ENCODE measurements around the gene ABCA4. TPM values are rescaled to one million over a fixed set of nuclear protein-coding genes. Genes with fewer than 3 reads are reported as not detected.

ABCA4 gene
- total RNA-seq, 4 donors from 2014 or later = not detected

GRCh38 chr1:93976711-93977597 lies 144.0 kb downstream of the ABCA4 start:
- ATAC-seq = no peak
- Histone ChIP-seq H3K4me3 (no peak overlapping the region), H3K4me1 (peaks cover 6 to 23% of the 10 kb centered on the region in 2 donors), H3K27me3 (no peaks in the 10 kb centered on the region), H3K36me3 (no peaks in the 10 kb centered on the region), H3K9me3 (no peaks in the 10 kb centered on the region), H3K27ac (no peak overlapping the region)
- no peak for TF ChIP-seq POLR2A (IDR thresholded peaks at IDR 0.05)
- TF ChIP-seq, protein P1, sequence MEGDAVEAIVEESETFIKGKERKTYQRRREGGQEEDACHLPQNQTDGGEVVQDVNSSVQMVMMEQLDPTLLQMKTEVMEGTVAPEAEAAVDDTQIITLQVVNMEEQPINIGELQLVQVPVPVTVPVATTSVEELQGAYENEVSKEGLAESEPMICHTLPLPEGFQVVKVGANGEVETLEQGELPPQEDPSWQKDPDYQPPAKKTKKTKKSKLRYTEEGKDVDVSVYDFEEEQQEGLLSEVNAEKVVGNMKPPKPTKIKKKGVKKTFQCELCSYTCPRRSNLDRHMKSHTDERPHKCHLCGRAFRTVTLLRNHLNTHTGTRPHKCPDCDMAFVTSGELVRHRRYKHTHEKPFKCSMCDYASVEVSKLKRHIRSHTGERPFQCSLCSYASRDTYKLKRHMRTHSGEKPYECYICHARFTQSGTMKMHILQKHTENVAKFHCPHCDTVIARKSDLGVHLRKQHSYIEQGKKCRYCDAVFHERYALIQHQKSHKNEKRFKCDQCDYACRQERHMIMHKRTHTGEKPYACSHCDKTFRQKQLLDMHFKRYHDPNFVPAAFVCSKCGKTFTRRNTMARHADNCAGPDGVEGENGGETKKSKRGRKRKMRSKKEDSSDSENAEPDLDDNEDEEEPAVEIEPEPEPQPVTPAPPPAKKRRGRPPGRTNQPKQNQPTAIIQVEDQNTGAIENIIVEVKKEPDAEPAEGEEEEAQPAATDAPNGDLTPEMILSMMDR (IDR thresholded peaks at IDR 0.05 in 4 of 5, conservative IDR thresholded peaks at IDR 0.05 in 1 of 5) = no peak
- intact Hi-C loops (cut with DNase I; ENCODE audit: low total_unique reads) (no loop called here), in situ Hi-C loops (cut with MboI; ENCODE audit: low sequenced_read_pairs in 4 of 4) (no loop called here)
- DNase-seq = no peak

- Histone ChIP-seq H3K4me1 (peaks cover 6 to 23% of the 10 kb centered on the region in 2 donors), H3K27ac (no peak overlapping the region), H3K9me3 (no peaks in the 10 kb centered on the region), H3K36me3 (no peaks in the 10 kb centered on the region), H3K27me3 (no peaks in the 10 kb centered on the region), H3K4me3 (no peak overlapping the region)
- ATAC-seq (no peak), DNase-seq (no peak)
- in situ Hi-C loops (cut with MboI; ENCODE audit: low sequenced_read_pairs in 4 of 4) (no loop called here), intact Hi-C loops (cut with DNase I; ENCODE audit: low total_unique reads) (no loop called here)
- no peak for TF ChIP-seq POLR2A (IDR thresholded peaks at IDR 0.05)
- TF ChIP-seq, protein P1 (IDR thresholded peaks at IDR 0.05 in 4 of 5, conservative IDR thresholded peaks at IDR 0.05 in 1 of 5) = no peak
Observed at GRCh38 chr1:93976291-93976690, 144.7 kb downstream of the ABCA4 start.

DNA sequence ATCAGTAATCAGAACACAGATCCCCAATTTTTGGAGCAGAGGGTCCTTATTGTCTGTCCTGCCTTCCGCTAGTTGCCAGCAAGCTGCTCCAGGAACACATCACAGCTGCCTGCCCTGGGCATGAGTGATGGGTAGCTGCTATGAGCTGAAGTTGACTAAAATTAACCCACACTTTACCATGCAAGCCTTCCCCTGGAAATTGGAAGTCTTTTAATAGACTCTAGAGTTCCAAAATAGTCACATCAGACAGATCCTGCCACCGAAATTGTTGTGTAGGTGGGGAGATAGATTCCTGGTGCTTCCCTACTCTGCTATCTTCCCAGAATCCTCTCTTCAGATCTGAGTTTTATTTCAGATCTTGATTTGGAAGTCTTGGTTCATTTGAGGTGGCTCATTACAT lies 148.6 kb downstream of the ABCA4 start:
- TF ChIP-seq, protein P1 (IDR thresholded peaks at IDR 0.05 in 4 of 5, conservative IDR thresholded peaks at IDR 0.05 in 1 of 5) = no peak
- TF ChIP-seq POLR2A (IDR thresholded peaks at IDR 0.05) = no peak
- no peaks in the 10 kb centered on the region for H3K9me3 ChIP-seq
- intact Hi-C loops (cut with DNase I; ENCODE audit: low total_unique reads) (no loop called here), in situ Hi-C loops (cut with MboI; ENCODE audit: low sequenced_read_pairs in 4 of 4) (no loop called here)
- no peaks in the 10 kb centered on the region for H3K36me3 ChIP-seq
- H3K27me3 ChIP-seq = no peaks in the 10 kb centered on the region
- H3K4me1 ChIP-seq = peaks cover 34 to 41% of the 10 kb centered on the region in 2 donors
- H3K4me3 ChIP-seq = no peak overlapping the region
- no peak for DNase-seq
- no peak overlapping the region for H3K27ac ChIP-seq
- ATAC-seq = no peak

DNA sequence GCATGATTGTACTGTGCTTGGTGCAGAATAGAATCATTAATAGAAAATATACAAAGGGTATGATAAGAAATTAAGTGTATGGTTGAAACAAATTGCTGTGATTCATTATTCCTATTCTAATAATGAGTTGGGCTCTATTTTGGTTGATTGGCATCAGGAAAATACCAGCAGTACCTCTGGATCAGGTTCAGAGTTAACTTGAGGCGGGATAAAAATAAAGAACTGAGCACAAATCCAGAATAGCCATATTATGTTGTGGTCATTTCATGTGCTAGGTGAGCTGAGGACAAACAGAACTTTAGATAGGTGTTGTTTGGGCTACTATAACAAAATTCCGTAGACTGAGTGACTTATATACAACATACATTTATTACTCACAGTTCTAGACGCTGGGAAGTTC lies 151.1 kb downstream of the ABCA4 start:
- no peak for DNase-seq
- Histone ChIP-seq H3K36me3 (no peaks in the 10 kb centered on the region), H3K9me3 (no peaks in the 10 kb centered on the region), H3K27me3 (no peaks in the 10 kb centered on the region), H3K4me1 (peaks cover 42 to 43% of the 10 kb centered on the region in 2 donors), H3K4me3 (no peak overlapping the region), H3K27ac (peak overlapping the region; percentile 44 to 65 (median 54))
- TF ChIP-seq POLR2A (IDR thresholded peaks at IDR 0.05) = no peak
- TF ChIP-seq, protein P1 (IDR thresholded peaks at IDR 0.05 in 4 of 5, conservative IDR thresholded peaks at IDR 0.05 in 1 of 5) = no peak
- in situ Hi-C loops (cut with MboI; ENCODE audit: low sequenced_read_pairs in 4 of 4) = no loop called here
- intact Hi-C loops (cut with DNase I; ENCODE audit: low total_unique reads) = no loop called here
- ATAC-seq = peak; percentile 70 to 78
